HL-60 (cell line): ENCODE measurements around the gene SLC9A7.

Experiments used
- CTCF ChIP-seq: IDR thresholded peaks from one replicate; pipeline ENCODE4 v1.5.1; 2011; ENCODE audit warnings: low read length, control low read depth, inconsistent platforms; ENCODE audit not compliant: insufficient read depth
- GABPA ChIP-seq: IDR thresholded peaks from 2 replicates; pipeline ENCODE4 v1.6.1; 2012; ENCODE audit warnings: low read depth
- POLR2AphosphoS5 ChIP-seq: IDR thresholded peaks from 2 replicates; pipeline ENCODE4 v1.6.1; 2012; ENCODE audit warnings: low read depth
- REST ChIP-seq: IDR thresholded peaks from 2 replicates; pipeline ENCODE4 v1.6.1; 2012; ENCODE audit warnings: low read depth; ENCODE audit not compliant: insufficient replicate concordance

GRCh38 chrX:46758163-46758955, 559 bp downstream of the SLC9A7 start:
- TF ChIP-seq CTCF (no peak), REST (no peak), GABPA (no peak), POLR2AphosphoS5 (no peak)
